Measurements from ENCODE around the gene OST4. TPM values are rescaled to one million over a fixed set of nuclear protein-coding genes. Genes with fewer than 3 reads are reported as not detected.
A peak's percentile ranks its signal among the peaks of the same experiment; 100 is the strongest.

Gene OST4
- total and polyA plus RNA-seq, 10 of the 15 experiments (the other 5 are each of a cell fraction or from before 2014, with no cell fraction given) = 270 to 1,543 (median 523) TPM

DNA sequence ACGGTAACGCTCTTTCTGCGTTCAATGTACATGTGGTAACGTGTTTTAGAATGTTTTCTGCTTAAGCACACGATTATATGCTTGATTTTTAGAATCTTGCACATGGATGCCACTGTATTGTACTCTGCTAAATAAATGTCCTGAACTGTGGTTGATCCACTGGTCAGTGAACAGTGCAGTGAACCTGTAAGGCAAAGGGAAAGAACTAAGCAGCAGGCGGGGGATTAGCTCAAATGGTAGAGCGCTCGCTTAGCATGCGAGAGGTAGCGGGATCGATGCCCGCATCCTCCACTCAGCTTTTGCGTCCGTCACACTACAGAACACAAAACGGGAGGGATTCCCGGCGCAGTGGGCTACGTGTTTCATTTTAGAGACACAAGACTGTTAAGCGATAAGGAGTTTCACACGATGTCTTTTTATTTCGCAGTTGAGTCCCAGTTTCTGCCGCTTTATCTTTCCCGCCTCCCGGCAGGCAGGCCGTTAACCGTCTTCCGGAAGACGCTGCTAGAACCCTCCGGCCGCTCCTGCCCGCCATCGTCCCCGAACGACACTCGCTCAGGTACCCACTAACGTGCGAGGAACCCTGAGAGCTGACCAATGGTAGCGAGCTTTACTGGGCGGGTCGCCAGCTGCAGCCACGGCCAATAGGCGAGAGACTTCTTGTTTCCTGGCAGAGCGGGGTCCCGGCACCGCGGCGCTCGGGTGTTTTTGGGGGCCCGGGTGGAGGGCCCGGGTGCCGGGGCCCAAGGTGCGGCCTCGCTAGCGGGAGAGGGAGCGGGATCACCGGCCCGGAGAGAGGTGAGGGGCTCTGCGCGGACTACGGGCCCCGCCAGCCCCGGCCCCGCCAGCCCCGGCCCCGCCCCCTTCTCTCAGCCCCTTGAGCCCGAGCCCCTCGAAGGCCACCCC, 20.2 kb downstream of the OST4 start, which contains the start of gene AGBL5 (continued):
- TF ChIP-seq, protein P1, sequence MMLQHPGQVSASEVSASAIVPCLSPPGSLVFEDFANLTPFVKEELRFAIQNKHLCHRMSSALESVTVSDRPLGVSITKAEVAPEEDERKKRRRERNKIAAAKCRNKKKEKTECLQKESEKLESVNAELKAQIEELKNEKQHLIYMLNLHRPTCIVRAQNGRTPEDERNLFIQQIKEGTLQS (IDR thresholded peaks at IDR 0.05; ENCODE audit: borderline replicate concordance, extremely low read depth, low read depth, low read length) = no peak
- TF ChIP-seq NFXL1 (IDR thresholded peaks at IDR 0.05; ENCODE audit: borderline replicate concordance) (no peak), RBBP5 (conservative IDR thresholded peaks at IDR 0.05) (no peak), RELA (IDR thresholded peaks at IDR 0.05; ENCODE audit: borderline replicate concordance, partially characterized antibody) (peak; percentile 19), USF1 (IDR thresholded peaks at IDR 0.05; ENCODE audit: borderline replicate concordance, extremely low read length, insufficient read depth, low read depth, low read length) (no peak), NR2F1 (conservative IDR thresholded peaks at IDR 0.05) (no peak), ESRRA (IDR thresholded peaks at IDR 0.05; ENCODE audit: low read length) (0 out of 2 replicates have a peak, but pooled peaks have one; percentile 33), RFX5 (IDR thresholded peaks at IDR 0.05; ENCODE audit: low read depth, low read length) (0 out of 2 replicates have a peak, but pooled peaks have one; percentile 13), TAF1 (IDR thresholded peaks at IDR 0.05; ENCODE audit: borderline replicate concordance, low read depth, low read length) (peak; percentile 71), RAD21 (IDR thresholded peaks at IDR 0.05; ENCODE audit: insufficient read depth, low read depth, low read length) (no peak), CBX5 (IDR thresholded peaks at IDR 0.05; ENCODE audit: low read depth) (no peak), IKZF1 (conservative IDR thresholded peaks at IDR 0.05) (peak; percentile 41), PAX8 (IDR thresholded peaks at IDR 0.05) (no peak), PML (IDR thresholded peaks at IDR 0.05; ENCODE audit: low read length) (peak; percentile 93; the same call in 1 of the 2 replicates)
- TF ChIP-seq, protein P2, sequence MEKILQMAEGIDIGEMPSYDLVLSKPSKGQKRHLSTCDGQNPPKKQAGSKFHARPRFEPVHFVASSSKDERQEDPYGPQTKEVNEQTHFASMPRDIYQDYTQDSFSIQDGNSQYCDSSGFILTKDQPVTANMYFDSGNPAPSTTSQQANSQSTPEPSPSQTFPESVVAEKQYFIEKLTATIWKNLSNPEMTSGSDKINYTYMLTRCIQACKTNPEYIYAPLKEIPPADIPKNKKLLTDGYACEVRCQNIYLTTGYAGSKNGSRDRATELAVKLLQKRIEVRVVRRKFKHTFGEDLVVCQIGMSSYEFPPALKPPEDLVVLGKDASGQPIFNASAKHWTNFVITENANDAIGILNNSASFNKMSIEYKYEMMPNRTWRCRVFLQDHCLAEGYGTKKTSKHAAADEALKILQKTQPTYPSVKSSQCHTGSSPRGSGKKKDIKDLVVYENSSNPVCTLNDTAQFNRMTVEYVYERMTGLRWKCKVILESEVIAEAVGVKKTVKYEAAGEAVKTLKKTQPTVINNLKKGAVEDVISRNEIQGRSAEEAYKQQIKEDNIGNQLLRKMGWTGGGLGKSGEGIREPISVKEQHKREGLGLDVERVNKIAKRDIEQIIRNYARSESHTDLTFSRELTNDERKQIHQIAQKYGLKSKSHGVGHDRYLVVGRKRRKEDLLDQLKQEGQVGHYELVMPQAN (conservative IDR thresholded peaks at IDR 0.05) = peak; percentile 61
- TF ChIP-seq, protein P3, sequence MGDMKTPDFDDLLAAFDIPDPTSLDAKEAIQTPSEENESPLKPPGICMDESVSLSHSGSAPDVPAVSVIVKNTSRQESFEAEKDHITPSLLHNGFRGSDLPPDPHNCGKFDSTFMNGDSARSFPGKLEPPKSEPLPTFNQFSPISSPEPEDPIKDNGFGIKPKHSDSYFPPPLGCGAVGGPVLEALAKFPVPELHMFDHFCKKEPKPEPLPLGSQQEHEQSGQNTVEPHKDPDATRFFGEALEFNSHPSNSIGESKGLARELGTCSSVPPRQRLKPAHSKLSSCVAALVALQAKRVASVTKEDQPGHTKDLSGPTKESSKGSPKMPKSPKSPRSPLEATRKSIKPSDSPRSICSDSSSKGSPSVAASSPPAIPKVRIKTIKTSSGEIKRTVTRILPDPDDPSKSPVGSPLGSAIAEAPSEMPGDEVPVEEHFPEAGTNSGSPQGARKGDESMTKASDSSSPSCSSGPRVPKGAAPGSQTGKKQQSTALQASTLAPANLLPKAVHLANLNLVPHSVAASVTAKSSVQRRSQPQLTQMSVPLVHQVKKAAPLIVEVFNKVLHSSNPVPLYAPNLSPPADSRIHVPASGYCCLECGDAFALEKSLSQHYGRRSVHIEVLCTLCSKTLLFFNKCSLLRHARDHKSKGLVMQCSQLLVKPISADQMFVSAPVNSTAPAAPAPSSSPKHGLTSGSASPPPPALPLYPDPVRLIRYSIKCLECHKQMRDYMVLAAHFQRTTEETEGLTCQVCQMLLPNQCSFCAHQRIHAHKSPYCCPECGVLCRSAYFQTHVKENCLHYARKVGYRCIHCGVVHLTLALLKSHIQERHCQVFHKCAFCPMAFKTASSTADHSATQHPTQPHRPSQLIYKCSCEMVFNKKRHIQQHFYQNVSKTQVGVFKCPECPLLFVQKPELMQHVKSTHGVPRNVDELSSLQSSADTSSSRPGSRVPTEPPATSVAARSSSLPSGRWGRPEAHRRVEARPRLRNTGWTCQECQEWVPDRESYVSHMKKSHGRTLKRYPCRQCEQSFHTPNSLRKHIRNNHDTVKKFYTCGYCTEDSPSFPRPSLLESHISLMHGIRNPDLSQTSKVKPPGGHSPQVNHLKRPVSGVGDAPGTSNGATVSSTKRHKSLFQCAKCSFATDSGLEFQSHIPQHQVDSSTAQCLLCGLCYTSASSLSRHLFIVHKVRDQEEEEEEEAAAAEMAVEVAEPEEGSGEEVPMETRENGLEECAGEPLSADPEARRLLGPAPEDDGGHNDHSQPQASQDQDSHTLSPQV (IDR thresholded peaks at IDR 0.05) = 0 out of 2 replicates have a peak, but pooled peaks have one; percentile 46
- TF ChIP-seq, protein P4, sequence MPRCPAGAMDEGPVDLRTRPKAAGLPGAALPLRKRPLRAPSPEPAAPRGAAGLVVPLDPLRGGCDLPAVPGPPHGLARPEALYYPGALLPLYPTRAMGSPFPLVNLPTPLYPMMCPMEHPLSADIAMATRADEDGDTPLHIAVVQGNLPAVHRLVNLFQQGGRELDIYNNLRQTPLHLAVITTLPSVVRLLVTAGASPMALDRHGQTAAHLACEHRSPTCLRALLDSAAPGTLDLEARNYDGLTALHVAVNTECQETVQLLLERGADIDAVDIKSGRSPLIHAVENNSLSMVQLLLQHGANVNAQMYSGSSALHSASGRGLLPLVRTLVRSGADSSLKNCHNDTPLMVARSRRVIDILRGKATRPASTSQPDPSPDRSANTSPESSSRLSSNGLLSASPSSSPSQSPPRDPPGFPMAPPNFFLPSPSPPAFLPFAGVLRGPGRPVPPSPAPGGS (IDR thresholded peaks at IDR 0.05; ENCODE audit: borderline replicate concordance, insufficient read depth, low read depth, low read length, poor library complexity, severe bottlenecking) = no peak
